ENCODE data around the gene CDH4.

The CDH4 gene

GRCh38 chr20:61841551-61841950, 589.5 kb downstream of the CDH4 start:
- Histone ChIP-seq H3K4me1 (ENCODE audit: control insufficient read depth in 1 of 2, insufficient read depth in 2 of 2, low read length in 2 of 2) (no peaks in the 10 kb centered on the region), H3K27ac (ENCODE audit: low read length) (no peak overlapping the region), H3K27me3 (ENCODE audit: low read depth, low read length) (no peaks in the 10 kb centered on the region), H3K4me3 (ENCODE audit: low read depth in 1 of 2, low read length in 2 of 2) (no peak overlapping the region), H3K36me3 (ENCODE audit: control insufficient read depth in 1 of 2, insufficient read depth in 2 of 2, low read length in 2 of 2) (no peaks in the 10 kb centered on the region), H3K9me3 (ENCODE audit: control insufficient read depth in 1 of 2, low read length in 2 of 2) (no peaks in the 10 kb centered on the region)

- no peak overlapping the region for H3K27ac ChIP-seq (ENCODE audit: low read length)
- no peaks in the 10 kb centered on the region for H3K36me3 ChIP-seq (ENCODE audit: control insufficient read depth in 1 of 2, insufficient read depth in 2 of 2, low read length in 2 of 2)
- H3K9me3 ChIP-seq (ENCODE audit: control insufficient read depth in 1 of 2, low read length in 2 of 2): no peaks in the 10 kb centered on the region
- H3K27me3 ChIP-seq (ENCODE audit: low read depth, low read length): no peaks in the 10 kb centered on the region
- H3K4me1 ChIP-seq (ENCODE audit: control insufficient read depth in 1 of 2, insufficient read depth in 2 of 2, low read length in 2 of 2): no peaks in the 10 kb centered on the region
- no peak overlapping the region for H3K4me3 ChIP-seq (ENCODE audit: low read depth in 1 of 2, low read length in 2 of 2)
Observed at GRCh38 chr20:61841966-61842365, 589.9 kb downstream of the CDH4 start.

GRCh38 chr20:61844621-61845020, 592.6 kb downstream of the CDH4 start:
- no peaks in the 10 kb centered on the region for H3K4me1 ChIP-seq (ENCODE audit: control insufficient read depth in 1 of 2, insufficient read depth in 2 of 2, low read length in 2 of 2)
- no peaks in the 10 kb centered on the region for H3K36me3 ChIP-seq (ENCODE audit: control insufficient read depth in 1 of 2, insufficient read depth in 2 of 2, low read length in 2 of 2)
- H3K27me3 ChIP-seq (ENCODE audit: low read depth, low read length): no peaks in the 10 kb centered on the region
- H3K27ac ChIP-seq (ENCODE audit: low read length): no peak overlapping the region
- no peak overlapping the region for H3K4me3 ChIP-seq (ENCODE audit: low read depth in 1 of 2, low read length in 2 of 2)
- no peaks in the 10 kb centered on the region for H3K9me3 ChIP-seq (ENCODE audit: control insufficient read depth in 1 of 2, low read length in 2 of 2)

- Histone ChIP-seq H3K9me3 (ENCODE audit: control insufficient read depth in 1 of 2, low read length in 2 of 2) (no peaks in the 10 kb centered on the region), H3K27ac (ENCODE audit: low read length) (no peak overlapping the region), H3K27me3 (ENCODE audit: low read depth, low read length) (peaks cover under 1% of the 10 kb centered on the region), H3K4me3 (ENCODE audit: low read depth in 1 of 2, low read length in 2 of 2) (no peak overlapping the region), H3K4me1 (ENCODE audit: control insufficient read depth in 1 of 2, insufficient read depth in 2 of 2, low read length in 2 of 2) (no peaks in the 10 kb centered on the region), H3K36me3 (ENCODE audit: control insufficient read depth in 1 of 2, insufficient read depth in 2 of 2, low read length in 2 of 2) (no peaks in the 10 kb centered on the region)
Observed at GRCh38 chr20:61845233-61845671, 593.2 kb downstream of the CDH4 start.

GRCh38 chr20:61846074-61846473, 594.0 kb downstream of the CDH4 start:
- H3K27ac ChIP-seq (ENCODE audit: low read length): no peak overlapping the region
- no peaks in the 10 kb centered on the region for H3K4me1 ChIP-seq (ENCODE audit: control insufficient read depth in 1 of 2, insufficient read depth in 2 of 2, low read length in 2 of 2)
- peaks cover 9% of the 10 kb centered on the region for H3K27me3 ChIP-seq (ENCODE audit: low read depth, low read length)

GRCh38 chr20:61846741-61847419, 594.8 kb downstream of the CDH4 start:
- H3K4me3 ChIP-seq (ENCODE audit: low read depth in 1 of 2, low read length in 2 of 2): no peak overlapping the region
- H3K27me3 ChIP-seq (ENCODE audit: low read depth, low read length): peaks cover 9% of the 10 kb centered on the region
- H3K27ac ChIP-seq (ENCODE audit: low read length): no peak overlapping the region
- no peaks in the 10 kb centered on the region for H3K4me1 ChIP-seq (ENCODE audit: control insufficient read depth in 1 of 2, insufficient read depth in 2 of 2, low read length in 2 of 2)
- H3K9me3 ChIP-seq (ENCODE audit: control insufficient read depth in 1 of 2, low read length in 2 of 2): no peaks in the 10 kb centered on the region
- no peaks in the 10 kb centered on the region for H3K36me3 ChIP-seq (ENCODE audit: control insufficient read depth in 1 of 2, insufficient read depth in 2 of 2, low read length in 2 of 2)

More at GRCh38 chr20:61846074-61846473, 594.0 kb downstream of the CDH4 start:
- H3K36me3 ChIP-seq (ENCODE audit: control insufficient read depth in 1 of 2, insufficient read depth in 2 of 2, low read length in 2 of 2): no peaks in the 10 kb centered on the region
- no peaks in the 10 kb centered on the region for H3K9me3 ChIP-seq (ENCODE audit: control insufficient read depth in 1 of 2, low read length in 2 of 2)
- H3K4me3 ChIP-seq (ENCODE audit: low read depth in 1 of 2, low read length in 2 of 2): no peak overlapping the region

GRCh38 chr20:61847420-61847748, 595.3 kb downstream of the CDH4 start:
- no peak overlapping the region for H3K27ac ChIP-seq (ENCODE audit: low read length)
- peaks cover 9% of the 10 kb centered on the region for H3K27me3 ChIP-seq (ENCODE audit: low read depth, low read length)
- H3K4me3 ChIP-seq (ENCODE audit: low read depth in 1 of 2, low read length in 2 of 2): no peak overlapping the region
- no peaks in the 10 kb centered on the region for H3K4me1 ChIP-seq (ENCODE audit: control insufficient read depth in 1 of 2, insufficient read depth in 2 of 2, low read length in 2 of 2)
- no peaks in the 10 kb centered on the region for H3K9me3 ChIP-seq (ENCODE audit: control insufficient read depth in 1 of 2, low read length in 2 of 2)
- no peaks in the 10 kb centered on the region for H3K36me3 ChIP-seq (ENCODE audit: control insufficient read depth in 1 of 2, insufficient read depth in 2 of 2, low read length in 2 of 2)

GRCh38 chr20:61847986-61848385, 595.9 kb downstream of the CDH4 start:
- Histone ChIP-seq H3K27me3 (ENCODE audit: low read depth, low read length) (peaks cover 9% of the 10 kb centered on the region), H3K27ac (ENCODE audit: low read length) (no peak overlapping the region), H3K4me1 (ENCODE audit: control insufficient read depth in 1 of 2, insufficient read depth in 2 of 2, low read length in 2 of 2) (no peaks in the 10 kb centered on the region), H3K36me3 (ENCODE audit: control insufficient read depth in 1 of 2, insufficient read depth in 2 of 2, low read length in 2 of 2) (no peaks in the 10 kb centered on the region), H3K4me3 (ENCODE audit: low read depth in 1 of 2, low read length in 2 of 2) (no peak overlapping the region), H3K9me3 (ENCODE audit: control insufficient read depth in 1 of 2, low read length in 2 of 2) (no peaks in the 10 kb centered on the region)

GRCh38 chr20:61848851-61849250, 596.8 kb downstream of the CDH4 start:
- Histone ChIP-seq H3K9me3 (ENCODE audit: control insufficient read depth in 1 of 2, low read length in 2 of 2) (no peaks in the 10 kb centered on the region), H3K36me3 (ENCODE audit: control insufficient read depth in 1 of 2, insufficient read depth in 2 of 2, low read length in 2 of 2) (no peaks in the 10 kb centered on the region), H3K4me1 (ENCODE audit: control insufficient read depth in 1 of 2, insufficient read depth in 2 of 2, low read length in 2 of 2) (no peaks in the 10 kb centered on the region), H3K27me3 (ENCODE audit: low read depth, low read length) (peaks cover 9% of the 10 kb centered on the region), H3K4me3 (ENCODE audit: low read depth in 1 of 2, low read length in 2 of 2) (no peak overlapping the region), H3K27ac (ENCODE audit: low read length) (no peak overlapping the region)

- no peak overlapping the region for H3K27ac ChIP-seq (ENCODE audit: low read length)
- no peaks in the 10 kb centered on the region for H3K9me3 ChIP-seq (ENCODE audit: control insufficient read depth in 1 of 2, low read length in 2 of 2)
- peaks cover 9% of the 10 kb centered on the region for H3K27me3 ChIP-seq (ENCODE audit: low read depth, low read length)
- no peak overlapping the region for H3K4me3 ChIP-seq (ENCODE audit: low read depth in 1 of 2, low read length in 2 of 2)
- no peaks in the 10 kb centered on the region for H3K4me1 ChIP-seq (ENCODE audit: control insufficient read depth in 1 of 2, insufficient read depth in 2 of 2, low read length in 2 of 2)
- H3K36me3 ChIP-seq (ENCODE audit: control insufficient read depth in 1 of 2, insufficient read depth in 2 of 2, low read length in 2 of 2): no peaks in the 10 kb centered on the region
Observed at GRCh38 chr20:61849376-61849775, 597.3 kb downstream of the CDH4 start.

GRCh38 chr20:61849822-61850221, 597.8 kb downstream of the CDH4 start:
- H3K27me3 ChIP-seq (ENCODE audit: low read depth, low read length): peaks cover 9% of the 10 kb centered on the region
- no peaks in the 10 kb centered on the region for H3K9me3 ChIP-seq (ENCODE audit: control insufficient read depth in 1 of 2, low read length in 2 of 2)
- no peak overlapping the region for H3K27ac ChIP-seq (ENCODE audit: low read length)
- no peak overlapping the region for H3K4me3 ChIP-seq (ENCODE audit: low read depth in 1 of 2, low read length in 2 of 2)
- H3K36me3 ChIP-seq (ENCODE audit: control insufficient read depth in 1 of 2, insufficient read depth in 2 of 2, low read length in 2 of 2): no peaks in the 10 kb centered on the region
- H3K4me1 ChIP-seq (ENCODE audit: control insufficient read depth in 1 of 2, insufficient read depth in 2 of 2, low read length in 2 of 2): no peaks in the 10 kb centered on the region

- Histone ChIP-seq H3K9me3 (ENCODE audit: control insufficient read depth in 1 of 2, low read length in 2 of 2) (no peaks in the 10 kb centered on the region), H3K27me3 (ENCODE audit: low read depth, low read length) (peaks cover 9% of the 10 kb centered on the region), H3K36me3 (ENCODE audit: control insufficient read depth in 1 of 2, insufficient read depth in 2 of 2, low read length in 2 of 2) (no peaks in the 10 kb centered on the region)
Observed at GRCh38 chr20:61850457-61850856, 598.4 kb downstream of the CDH4 start.

More at GRCh38 chr20:61850457-61850856, 598.4 kb downstream of the CDH4 start:
- Histone ChIP-seq H3K4me1 (ENCODE audit: control insufficient read depth in 1 of 2, insufficient read depth in 2 of 2, low read length in 2 of 2) (no peaks in the 10 kb centered on the region), H3K27ac (ENCODE audit: low read length) (no peak overlapping the region), H3K4me3 (ENCODE audit: low read depth in 1 of 2, low read length in 2 of 2) (no peak overlapping the region)
